Tibial artery (tissue), 4 donors: ENCODE results near the gene UQCRFS1.

ENCODE experiments used
- DNase-seq, 2 donors: peaks; one replicate each; pipeline ENCODE4 v3.0.0-alpha.2; 2019
- H3K27ac ChIP-seq, 2 donors: fragments of 200-600 bp; sonication (generic) in 1 of 2; 1 replicate in 1 of 2; 2 replicates in 1 of 2; pipeline ENCODE4 v1.5.1; 2018 to 2019; ENCODE audit warnings: mild to moderate bottlenecking in 1 of 2
- H3K27me3 ChIP-seq, 2 donors: fragments of 200-600 bp; sonication (generic) in 1 of 2; one replicate each; pipeline versions ENCODE4 v1.5.1 to v1.6.0; 2016 to 2019
- H3K36me3 ChIP-seq, 3 donors: fragments of 200-600 bp; sonication (generic) in 2 of 3; one replicate each; pipeline ENCODE4 v1.5.1; 2016 to 2019; ENCODE audit warnings: mild to moderate bottlenecking in 2 of 3
- H3K4me1 ChIP-seq, 4 donors: fragments of 200-600 bp; sonication (generic) in 2 of 4; 1 replicate in 3 of 4; 2 replicates in 1 of 4; pipeline ENCODE4 v1.5.1; 2016 to 2019
- H3K4me3 ChIP-seq, 2 donors: fragments of 200-600 bp; sonication (generic) in 1 of 2; 1 replicate in 1 of 2; 2 replicates in 1 of 2; pipeline ENCODE4 v1.5.1; 2018 to 2019; ENCODE audit warnings: mild to moderate bottlenecking in 2 of 2
- H3K9me3 ChIP-seq, 3 donors: fragments of 200-600 bp; sonication (generic) in 1 of 3; one replicate each; pipeline ENCODE4 v1.5.1; 2016 to 2019
- CTCF ChIP-seq, 2 experiments: fragments of 200-600 bp in 1 of 2; fragments of 450-650 bp in 1 of 2; IDR thresholded peaks; one replicate each; pipeline ENCODE4 v1.5.1; 2017 to 2019; ENCODE audit warnings: antibody characterized with exemption in 2 of 2, mild to moderate bottlenecking in 1 of 2, moderate library complexity in 1 of 2
- intact Hi-C: fragments of 100-400 bp; cut with DNase I; formaldehyde crosslinking; loops from one replicate; pipeline ENCODE4 v1.15.0; 2023; ENCODE audit warnings: low total_unique reads

Gene UQCRFS1

GRCh38 chr19:29212648-29213573 is at the start of gene UQCRFS1:
UQCRFS1 (minus strand) TSS chr19:29213151; CDS start chr19:29213118, 33 bp downstream.
- Histone ChIP-seq H3K4me3 (peak within 1 kb of the TSS; percentile 91 to 96), H3K36me3 (peaks cover 0 to 3% (median 0%) of the 10 kb centered on the region in 3 donors), H3K9me3 (no peaks in the 10 kb centered on the region), H3K27ac (peak within 1 kb of the TSS; percentile 92 to 94), H3K4me1 (peaks cover 0 to 16% (median 10%) of the 10 kb centered on the region in 4 donors), H3K27me3 (no peaks in the 10 kb centered on the region)
- intact Hi-C loops = no loop called here
- no peak for TF ChIP-seq CTCF (IDR thresholded peaks at IDR 0.05)
- DNase-seq = peak; percentile 92 to 97

- intact Hi-C loops = no loop called here
- no peak overlapping the region for H3K4me3 ChIP-seq
- H3K27me3 ChIP-seq = peaks cover 0 to 15% of the 10 kb centered on the region in 2 donors
- no peaks in the 10 kb centered on the region for H3K36me3 ChIP-seq
- no peaks in the 10 kb centered on the region for H3K9me3 ChIP-seq
- H3K4me1 ChIP-seq = no peaks in the 10 kb centered on the region
- no peak for DNase-seq
- no peak overlapping the region for H3K27ac ChIP-seq
- TF ChIP-seq CTCF (IDR thresholded peaks at IDR 0.05) = no peak
Observed at GRCh38 chr19:29262085-29262484, 49.1 kb upstream of the UQCRFS1 start.

- no peak for TF ChIP-seq CTCF (IDR thresholded peaks at IDR 0.05)
- peaks cover 0 to 20% of the 10 kb centered on the region in 2 donors for H3K27me3 ChIP-seq
- DNase-seq = no peak
- no peak overlapping the region for H3K27ac ChIP-seq
- intact Hi-C loops = no loop called here
- no peaks in the 10 kb centered on the region for H3K9me3 ChIP-seq
- no peaks in the 10 kb centered on the region for H3K4me1 ChIP-seq
- H3K36me3 ChIP-seq = no peaks in the 10 kb centered on the region
- H3K4me3 ChIP-seq = no peak overlapping the region
Observed at GRCh38 chr19:29260477-29261317, 47.7 kb upstream of the UQCRFS1 start.

- Histone ChIP-seq H3K27me3 (peaks cover 0 to 15% of the 10 kb centered on the region in 2 donors), H3K4me1 (no peaks in the 10 kb centered on the region), H3K36me3 (no peaks in the 10 kb centered on the region), H3K27ac (no peak overlapping the region), H3K4me3 (no peak overlapping the region), H3K9me3 (no peaks in the 10 kb centered on the region)
- no peak for TF ChIP-seq CTCF (IDR thresholded peaks at IDR 0.05)
- no peak for DNase-seq
- intact Hi-C loops = no loop called here
Observed at GRCh38 chr19:29259867-29260281, 46.9 kb upstream of the UQCRFS1 start.

GRCh38 chr19:29259153-29259552 is 46.2 kb upstream of the UQCRFS1 start:
- Histone ChIP-seq H3K4me3 (no peak overlapping the region), H3K9me3 (no peaks in the 10 kb centered on the region), H3K27ac (no peak overlapping the region), H3K4me1 (no peaks in the 10 kb centered on the region), H3K27me3 (peaks cover 0 to 17% of the 10 kb centered on the region in 2 donors), H3K36me3 (no peaks in the 10 kb centered on the region)
- no peak for TF ChIP-seq CTCF (IDR thresholded peaks at IDR 0.05)
- no peak for DNase-seq
- intact Hi-C loops = no loop called here
